Epithelial cell of proximal tubule (primary cell): ENCODE results near the gene FBL. TPM values are rescaled to one million over a fixed set of nuclear protein-coding genes. Genes with fewer than 3 reads are reported as not detected.

Experiments used
- DNase-seq: peaks from one replicate; pipeline ENCODE4 v3.0.0-alpha.2; 2011; ENCODE audit warnings: low read depth
- H3K4me3 ChIP-seq: 2 replicates; pipeline ENCODE4 v1.5.1; 2011; ENCODE audit warnings: low read depth, mild to moderate bottlenecking, low read length
- total RNA-seq: library from RNA; depleted of rRNA; stranded (reverse); fragments of >200 nt; gene quantifications from 2 replicates; pipeline ENCODE4 v1.2.3, GENCODE V29; 2015
- TF ChIP-seq, protein P1 (sequence below): conservative IDR thresholded peaks from 2 replicates; pipeline ENCODE4 v1.5.1; 2012; ENCODE audit warnings: low read depth, mild to moderate bottlenecking, low read length

Gene FBL
- total RNA-seq, 1 donor from 2014 or later: 187 TPM

DNA sequence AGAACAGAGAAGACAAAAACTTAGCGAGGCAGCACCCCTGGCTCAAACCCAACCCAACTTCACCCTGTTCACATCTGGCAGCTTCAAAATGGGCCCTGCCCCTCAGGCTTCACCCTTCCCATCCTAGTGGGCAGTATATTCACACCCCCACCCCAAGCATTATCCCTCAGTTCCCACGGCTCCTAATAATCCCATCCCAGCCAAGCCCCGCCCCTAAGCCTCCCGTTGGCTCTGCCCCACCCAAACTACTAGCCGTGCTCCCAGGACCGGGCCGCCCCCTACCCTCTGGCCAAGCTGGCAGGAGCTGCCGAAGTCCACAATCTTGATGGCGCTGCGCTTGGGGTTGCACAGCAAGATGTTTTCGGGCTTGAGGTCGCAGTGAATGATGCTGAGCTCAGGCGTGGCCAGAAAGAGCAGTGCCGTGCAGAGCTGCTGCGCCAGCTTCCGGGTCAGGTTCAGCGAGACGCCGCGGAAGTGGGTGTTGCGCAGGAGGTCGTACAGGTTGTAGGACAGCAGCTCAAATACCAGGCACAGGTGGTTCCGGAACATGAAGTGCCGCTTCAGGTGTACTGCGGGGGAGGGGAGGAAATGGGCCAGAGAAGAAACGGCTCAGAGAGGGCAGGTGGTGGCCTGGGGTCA, 18.0 kb downstream of the FBL start:
- TF ChIP-seq, protein P1, sequence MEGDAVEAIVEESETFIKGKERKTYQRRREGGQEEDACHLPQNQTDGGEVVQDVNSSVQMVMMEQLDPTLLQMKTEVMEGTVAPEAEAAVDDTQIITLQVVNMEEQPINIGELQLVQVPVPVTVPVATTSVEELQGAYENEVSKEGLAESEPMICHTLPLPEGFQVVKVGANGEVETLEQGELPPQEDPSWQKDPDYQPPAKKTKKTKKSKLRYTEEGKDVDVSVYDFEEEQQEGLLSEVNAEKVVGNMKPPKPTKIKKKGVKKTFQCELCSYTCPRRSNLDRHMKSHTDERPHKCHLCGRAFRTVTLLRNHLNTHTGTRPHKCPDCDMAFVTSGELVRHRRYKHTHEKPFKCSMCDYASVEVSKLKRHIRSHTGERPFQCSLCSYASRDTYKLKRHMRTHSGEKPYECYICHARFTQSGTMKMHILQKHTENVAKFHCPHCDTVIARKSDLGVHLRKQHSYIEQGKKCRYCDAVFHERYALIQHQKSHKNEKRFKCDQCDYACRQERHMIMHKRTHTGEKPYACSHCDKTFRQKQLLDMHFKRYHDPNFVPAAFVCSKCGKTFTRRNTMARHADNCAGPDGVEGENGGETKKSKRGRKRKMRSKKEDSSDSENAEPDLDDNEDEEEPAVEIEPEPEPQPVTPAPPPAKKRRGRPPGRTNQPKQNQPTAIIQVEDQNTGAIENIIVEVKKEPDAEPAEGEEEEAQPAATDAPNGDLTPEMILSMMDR: no peak
- no peak for DNase-seq
- no peak overlapping the region for H3K4me3 ChIP-seq

DNA sequence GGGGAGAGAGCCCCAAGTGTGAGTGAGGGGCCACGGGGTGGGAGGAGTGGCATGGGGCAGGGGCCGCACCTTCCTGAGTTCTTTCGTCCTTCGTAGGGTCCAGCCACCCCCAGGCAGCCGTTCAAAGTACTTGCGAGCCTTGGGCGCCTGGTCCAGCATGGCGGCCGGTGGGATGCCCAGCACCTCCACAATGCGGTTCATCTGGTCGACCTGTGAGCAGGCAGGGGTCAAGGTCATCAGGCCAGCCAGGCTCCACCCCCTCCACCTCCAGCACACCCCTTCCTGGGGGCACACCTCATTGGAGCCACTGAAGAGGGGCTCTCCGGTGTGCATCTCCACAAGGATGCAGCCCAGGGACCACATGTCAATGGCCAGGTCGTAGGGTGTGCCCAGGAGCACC, 19.0 kb downstream of the FBL start:
- no peak overlapping the region for H3K4me3 ChIP-seq
- TF ChIP-seq, protein P1: no peak
- no peak for DNase-seq

DNA sequence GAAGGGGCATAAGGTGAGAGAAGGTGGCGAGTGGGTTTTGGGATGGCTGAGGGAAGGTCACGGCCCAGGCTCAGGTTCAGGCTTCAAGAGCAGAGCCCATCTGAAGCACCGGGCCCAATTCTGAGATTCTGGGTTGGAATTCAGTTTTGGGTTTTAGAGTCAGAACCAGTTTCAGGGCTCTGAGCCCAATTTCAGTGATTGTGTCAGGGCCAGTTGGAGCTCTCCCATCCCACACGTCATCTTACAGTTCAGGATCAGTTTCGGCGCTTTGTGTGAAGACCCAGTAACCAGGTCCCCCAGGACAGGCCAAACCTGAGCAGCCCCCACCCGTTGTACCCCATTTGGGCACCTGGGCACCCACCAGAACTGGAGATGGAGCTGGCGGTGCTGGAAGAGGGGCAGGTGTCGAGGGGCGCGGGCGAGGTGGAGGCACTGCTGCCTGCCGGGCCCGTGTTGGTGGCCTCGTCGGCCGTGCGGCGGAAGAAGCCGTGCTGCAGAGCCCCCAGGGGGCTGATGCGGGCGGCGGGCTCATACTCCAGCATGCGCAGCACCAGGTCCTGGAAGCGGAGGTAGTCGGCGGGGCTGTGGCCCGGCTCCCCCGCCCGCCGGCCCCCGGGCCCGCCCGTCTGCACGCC, 19.8 kb downstream of the FBL start:
- no peak for DNase-seq
- TF ChIP-seq, protein P1: no peak
- no peak overlapping the region for H3K4me3 ChIP-seq

DNA sequence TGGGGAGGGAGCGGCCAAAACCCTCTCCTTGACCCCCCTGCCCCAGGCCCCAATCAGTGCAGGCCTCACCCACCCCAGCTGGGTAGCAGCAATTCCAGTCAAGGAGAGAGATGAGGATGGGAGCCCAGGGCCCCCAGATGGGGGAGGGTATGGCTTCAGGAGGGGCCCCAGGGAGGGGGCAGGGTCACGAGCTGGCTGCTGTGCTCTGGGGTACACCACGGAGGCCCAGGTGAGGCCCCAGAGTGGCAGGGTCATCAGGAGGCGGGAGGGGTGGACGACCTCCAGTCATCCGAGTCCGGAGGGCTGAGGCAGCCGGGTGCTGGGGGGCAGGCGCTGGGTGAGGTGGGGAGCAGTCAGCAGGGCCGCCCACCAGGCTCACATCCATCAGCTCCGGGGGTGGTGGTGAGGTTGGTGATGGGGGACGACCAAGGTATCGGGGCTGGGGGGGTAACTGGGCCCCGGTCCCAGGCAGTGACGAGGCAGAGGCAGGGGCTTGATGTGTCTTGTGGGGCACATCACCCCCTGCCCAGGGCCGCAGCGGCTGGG, 20.6 kb downstream of the FBL start:
- DNase-seq: no peak
- TF ChIP-seq, protein P1: no peak
- no peak overlapping the region for H3K4me3 ChIP-seq

DNA sequence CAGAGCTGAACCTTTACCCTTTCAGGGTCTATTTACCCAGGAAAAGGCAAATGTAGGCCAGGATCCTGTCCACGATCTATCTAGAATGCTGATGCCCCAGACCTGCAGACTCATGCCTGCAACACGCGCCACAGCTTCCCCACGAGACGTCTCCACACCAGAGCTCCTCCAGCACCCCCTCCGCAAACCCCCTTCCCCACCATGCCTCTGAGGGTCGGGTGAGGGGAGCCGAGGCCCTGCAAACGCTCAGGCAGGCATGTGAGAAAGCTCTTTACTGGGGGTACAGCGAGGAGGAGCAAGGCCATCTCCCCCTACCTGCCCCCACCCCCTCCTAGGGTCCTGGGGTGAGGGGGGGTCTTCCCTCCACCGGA, 21.1 kb downstream of the FBL start:
- H3K4me3 ChIP-seq: no peak overlapping the region
- TF ChIP-seq, protein P1: no peak
- DNase-seq: no peak

DNA sequence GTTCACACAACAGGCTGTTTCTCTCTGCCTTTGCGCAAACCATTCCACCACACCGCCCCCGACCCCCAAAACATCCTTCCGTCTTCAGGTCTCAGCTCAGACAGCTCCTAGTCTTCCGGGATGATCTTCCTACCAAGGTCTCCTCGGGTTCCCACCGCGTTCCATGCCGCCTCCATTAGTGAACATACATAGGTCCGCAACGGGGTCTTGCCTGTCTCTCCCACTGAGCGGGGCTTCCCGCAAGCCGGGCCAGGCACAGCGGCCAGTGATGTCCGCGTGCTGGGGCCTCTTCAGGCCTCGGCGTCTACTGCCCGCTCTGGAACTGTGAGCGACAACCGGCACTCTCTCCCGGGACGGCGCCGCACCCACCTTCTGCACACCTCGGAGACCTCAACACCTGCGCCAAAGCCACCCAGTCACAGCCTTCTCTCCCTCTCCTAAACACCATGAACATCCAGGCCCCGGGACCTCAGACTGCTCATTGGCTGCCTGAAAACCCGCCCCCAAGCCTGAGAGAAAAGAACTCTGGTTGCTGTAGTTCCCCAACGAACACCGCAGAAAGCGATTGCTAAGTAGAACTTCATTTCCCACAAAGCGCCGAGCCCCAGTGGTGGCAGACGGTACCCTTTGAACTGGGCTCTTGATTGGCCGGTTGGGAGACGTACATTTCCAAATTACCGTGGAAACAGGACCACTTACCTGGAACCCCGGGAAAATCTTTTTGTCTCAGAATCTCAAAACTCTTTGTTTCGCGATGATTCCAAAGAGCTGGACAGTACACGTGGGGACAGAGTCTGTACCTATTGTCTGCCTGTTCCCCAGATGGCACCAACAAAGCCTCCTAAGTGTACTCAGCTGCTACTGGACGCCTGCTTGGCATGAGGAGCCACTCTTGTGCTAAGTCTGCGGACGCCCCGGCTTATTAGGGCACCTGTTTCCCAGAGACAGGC, 21.8 kb downstream of the FBL start:
- TF ChIP-seq, protein P1: no peak
- H3K4me3 ChIP-seq: peak overlapping the region; percentile 83
- peak; percentile 71 for DNase-seq
